ENCODE data around the gene MCEMP1.

GRCh38 chr19:7725791-7726190 is 48.9 kb downstream of the MCEMP1 start:
- TF ChIP-seq ZKSCAN8 (CRISPR knock-in tag; IDR thresholded peaks at IDR 0.05; ENCODE audit: borderline replicate concordance), result no peak
- no peak for TF ChIP-seq CBX5 (CRISPR knock-in tag; IDR thresholded peaks at IDR 0.05; ENCODE audit: borderline replicate concordance)
- TF ChIP-seq FOXK1 (CRISPR knock-in tag; IDR thresholded peaks at IDR 0.05; ENCODE audit: borderline replicate concordance, low read depth), result no peak
- no peak for TF ChIP-seq ARID5B (CRISPR knock-in tag; IDR thresholded peaks at IDR 0.05)
- no peak for TF ChIP-seq RFX5 (IDR thresholded peaks at IDR 0.05; ENCODE audit: low read depth, low read length)
- no peak for TF ChIP-seq ATF1 (CRISPR knock-in tag; IDR thresholded peaks at IDR 0.05)

Data from HepG2 (cell line).